IMR-90 (cell line): Measurements from ENCODE around the gene PDCD10. TPM values are rescaled to one million over a fixed set of nuclear protein-coding genes. Genes with fewer than 3 reads are reported as not detected.

Experiments
- ATAC-seq: fragments of 200-7000 bp; cut with Tn5 transposase; 2 replicates; pipeline ENCODE4 v1.9.1; 2020; ENCODE audit warnings: low read depth, mild to moderate bottlenecking, moderate library complexity
- BruUV-seq: library from RNA; stranded (reverse); fragments of 400-500 nt; replicated peaks from 2 replicates; lab custom pipeline; 2021; lab: Mats Ljungman, UMichigan
- CTCF ChIA-PET: fragments of 300-600 bp; formaldehyde crosslinking; extraction: SDS; loops from one replicate; lab custom pipeline; 2021; ENCODE audit warnings: antibody characterized with exemption; lab: Yijun Ruan, JAX
- POLR2A ChIA-PET: fragments of 300-600 bp; sonication (Branson Sonifier 250); formaldehyde crosslinking; loops from one replicate; lab custom pipeline; 2022; ENCODE audit warnings: antibody characterized with exemption; ENCODE audit not compliant: unreplicated experiment; lab: Charles Lee
- DNase-seq: peaks from one replicate; pipeline ENCODE4 v3.0.0; 2013
- H2AFZ ChIP-seq: replicated peaks from 2 replicates; pipeline ENCODE3; 2013; ENCODE audit warnings: low read length, mild to moderate bottlenecking; ENCODE audit not compliant: poor library complexity
- H2AK5ac ChIP-seq: 2 replicates; pipeline ENCODE4 v1.6.1; 2013; ENCODE audit warnings: low read depth, low read length, inconsistent platforms
- H2AK9ac ChIP-seq: replicated peaks from 2 replicates; pipeline ENCODE3; 2013; ENCODE audit warnings: mild to moderate bottlenecking, low read depth, low read length, moderate library complexity; ENCODE audit not compliant: poor library complexity
- H2BK120ac ChIP-seq: 2 replicates; pipeline ENCODE4 v1.6.1; 2013; ENCODE audit warnings: low read depth, low read length, inconsistent platforms
- H2BK15ac ChIP-seq: 3 replicates; pipeline ENCODE4 v1.6.1; 2013; ENCODE audit warnings: low read depth, low read length, inconsistent platforms
- H2BK20ac ChIP-seq: 2 replicates; pipeline ENCODE4 v1.6.1; 2013; ENCODE audit warnings: low read depth, mild to moderate bottlenecking, inconsistent platforms, low read length, moderate library complexity
- H2BK5ac ChIP-seq: 2 replicates; pipeline ENCODE4 v1.6.1; 2013; ENCODE audit warnings: mild to moderate bottlenecking, low read depth, low read length, inconsistent platforms; ENCODE audit not compliant: poor library complexity, severe bottlenecking
- H3K14ac ChIP-seq: replicated peaks from 2 replicates; pipeline ENCODE4 v1.6.1; 2013; ENCODE audit warnings: low read depth, low read length, inconsistent platforms
- H3K18ac ChIP-seq: 2 replicates; pipeline ENCODE4 v1.6.1; 2013; ENCODE audit warnings: low read depth, low read length, control low read depth
- H3K23ac ChIP-seq: 2 replicates; pipeline ENCODE4 v1.6.1; 2013; ENCODE audit warnings: low read depth, low read length, inconsistent platforms
- H3K27ac ChIP-seq: 2 replicates; pipeline ENCODE4 v1.5.1; 2013; ENCODE audit warnings: mild to moderate bottlenecking, control low read depth, low read length; ENCODE audit not compliant: insufficient read depth
- H3K27me3 ChIP-seq: 2 replicates; pipeline ENCODE4 v1.6.1; 2013; ENCODE audit warnings: low read length; ENCODE audit not compliant: control insufficient read depth, insufficient read depth
- H3K36me3 ChIP-seq: 2 replicates; pipeline ENCODE4 v1.6.1; 2013; ENCODE audit warnings: low read length, mixed read lengths; ENCODE audit not compliant: control insufficient read depth, insufficient read depth
- H3K4ac ChIP-seq: 2 replicates; pipeline ENCODE4 v1.6.1; 2013; ENCODE audit warnings: low read depth, low read length, inconsistent platforms
- H3K4me1 ChIP-seq: 2 replicates; pipeline ENCODE4 v1.6.1; 2013; ENCODE audit warnings: low read length, mixed read lengths; ENCODE audit not compliant: control insufficient read depth, insufficient read depth
- H3K4me2 ChIP-seq: 2 replicates; pipeline ENCODE4 v1.6.1; 2013; ENCODE audit warnings: low read depth, mild to moderate bottlenecking, control low read depth, low read length, moderate library complexity
- H3K4me3 ChIP-seq: 2 replicates; pipeline ENCODE4 v1.5.1; 2013; ENCODE audit warnings: low read depth, mild to moderate bottlenecking, control low read depth, low read length, moderate library complexity; ENCODE audit not compliant: insufficient read depth
- H3K56ac ChIP-seq: 2 replicates; pipeline ENCODE4 v1.6.1; 2013; ENCODE audit warnings: low read length, inconsistent platforms; ENCODE audit not compliant: insufficient read depth; ENCODE audit errors: extremely low read depth
- H3K79me1 ChIP-seq, 2 experiments: 2 replicates each; pipeline ENCODE4 v1.6.1; 2013; ENCODE audit warnings: low read length in 2 of 2, inconsistent platforms in 1 of 2, low read depth in 1 of 2
- H3K9ac ChIP-seq: 2 replicates; pipeline ENCODE4 v1.6.1; 2013; ENCODE audit warnings: low read depth, low read length, control low read depth
- H3K9me1 ChIP-seq: 2 replicates; pipeline ENCODE4 v1.6.1; 2013; ENCODE audit warnings: low read length, inconsistent platforms; ENCODE audit not compliant: insufficient read depth
- H3K9me3 ChIP-seq: 2 replicates; pipeline ENCODE4 v1.6.1; 2013; ENCODE audit warnings: low read length; ENCODE audit not compliant: control insufficient read depth, insufficient read depth
- H4K20me1 ChIP-seq: 2 replicates; pipeline ENCODE4 v1.6.1; 2013; ENCODE audit warnings: low read length, inconsistent platforms; ENCODE audit not compliant: insufficient read depth
- H4K5ac ChIP-seq: 2 replicates; pipeline ENCODE4 v1.6.1; 2013; ENCODE audit warnings: mild to moderate bottlenecking, low read depth, low read length, control low read depth
- H4K8ac ChIP-seq, 2 experiments: 2 replicates each; pipeline ENCODE4 v1.6.1; 2013; ENCODE audit warnings: low read depth in 2 of 2, low read length in 2 of 2, control low read depth in 1 of 2, inconsistent platforms in 1 of 2
- H4K91ac ChIP-seq: 2 replicates; pipeline ENCODE4 v1.6.1; 2013; ENCODE audit warnings: low read depth, low read length, inconsistent platforms; ENCODE audit not compliant: insufficient read depth
- BHLHE40 ChIP-seq: fragments of 150-350 bp; IDR thresholded peaks from 2 replicates; pipeline ENCODE4 v1.6.1; 2016; ENCODE audit warnings: mild to moderate bottlenecking, low read depth, low read length
- CEBPB ChIP-seq: IDR thresholded peaks from 2 replicates; pipeline ENCODE4 v1.6.1; 2012; ENCODE audit warnings: low read depth, low read length, improper control_type of control experiment
- MAFK ChIP-seq: IDR thresholded peaks from 2 replicates; pipeline ENCODE4 v1.6.1; 2012; ENCODE audit warnings: low read depth, low read length, improper control_type of control experiment
- MXI1 ChIP-seq: IDR thresholded peaks from 2 replicates; pipeline ENCODE4 v1.6.1; 2012; ENCODE audit warnings: low read depth, mild to moderate bottlenecking, low read length, moderate library complexity, borderline replicate concordance
- NFE2L2 ChIP-seq: fragments of 150-350 bp; IDR thresholded peaks from 2 replicates; pipeline ENCODE4 v1.6.1; 2016; ENCODE audit warnings: low read depth, mild to moderate bottlenecking, low read length
- POLR2A ChIP-seq: IDR thresholded peaks from 2 replicates; pipeline ENCODE4 v1.6.1; 2012; ENCODE audit warnings: mild to moderate bottlenecking, low read depth, low read length
- RCOR1 ChIP-seq: IDR thresholded peaks from 2 replicates; pipeline ENCODE4 v1.6.1; 2012; ENCODE audit warnings: mild to moderate bottlenecking, low read length, improper control_type of control experiment; ENCODE audit not compliant: insufficient replicate concordance
- SMC3 ChIP-seq: fragments of 150-350 bp; IDR thresholded peaks from 2 replicates; pipeline ENCODE4 v1.6.1; 2016; ENCODE audit warnings: low read depth, mild to moderate bottlenecking, antibody characterized with exemption, low read length, moderate library complexity
- WGBS, 2 experiments: methylation state at CpG; one replicate each; pipeline versions ENCODE4 v1.1.5 to v1.1.7; 2013; ENCODE audit warnings: missing lambda C conversion rate in 2 of 2; ENCODE audit not compliant: insufficient read length in 1 of 2; ENCODE audit errors: extremely low coverage in 2 of 2; 5-methylcytosine and 5-hydroxymethylcytosine counted together
- dilution Hi-C: fragments of 300-500 bp; cut with HindIII; formaldehyde crosslinking; loops from one replicate; pipeline ENCODE4 v1.14.3; 2018; ENCODE audit warnings: low sequenced_read_pairs; ENCODE audit not compliant: unreplicated experiment
- in situ Hi-C: fragments of 300-500 bp; cut with MboI; formaldehyde crosslinking; loops from 3 replicates; pipeline ENCODE4 v1.14.3; 2019; ENCODE audit warnings: low sequenced_read_pairs, inconsistent platforms, mixed read lengths
- intact Hi-C: fragments of 100-400 bp; cut with micrococcal nuclease; formaldehyde crosslinking; loops from 2 replicates; pipeline ENCODE4 v1.10.0; 2022
- polyA plus RNA-seq, 3 experiments: library from polyadenylated mRNA; depleted of rRNA; stranded (reverse); fragments of >200 nt; gene quantifications; 2 replicates each; pipeline ENCODE4 v1.2.3, GENCODE V29; 2012; ENCODE audit warnings: low replicate concordance in 1 of 3
- total RNA-seq: library from RNA; depleted of rRNA; stranded (reverse); fragments of >200 nt; gene quantifications from 2 replicates; pipeline ENCODE4 v1.2.3, GENCODE V29; 2012
- TF ChIP-seq, protein P1 (sequence below): conservative IDR thresholded peaks from 2 replicates; pipeline ENCODE4 v1.5.1; 2012; ENCODE audit warnings: mild to moderate bottlenecking, low read depth, low read length, improper control_type of control experiment
- TF ChIP-seq, protein P2 (sequence below): fragments of 150-350 bp; IDR thresholded peaks from 2 replicates; pipeline ENCODE4 v1.6.1; 2016; ENCODE audit warnings: low read depth, mild to moderate bottlenecking, low read length, moderate library complexity, borderline replicate concordance
- TF ChIP-seq, protein P3 (sequence below): fragments of 150-350 bp; IDR thresholded peaks from 2 replicates; pipeline ENCODE4 v1.6.1; 2017; ENCODE audit warnings: mild to moderate bottlenecking, antibody characterized with exemption, low read length, low read depth

PDCD10 gene
- total and polyA plus RNA-seq, 2 of the 4 experiments (the other 2 are of a cell fraction): 36.7 to 47.3 TPM

DNA sequence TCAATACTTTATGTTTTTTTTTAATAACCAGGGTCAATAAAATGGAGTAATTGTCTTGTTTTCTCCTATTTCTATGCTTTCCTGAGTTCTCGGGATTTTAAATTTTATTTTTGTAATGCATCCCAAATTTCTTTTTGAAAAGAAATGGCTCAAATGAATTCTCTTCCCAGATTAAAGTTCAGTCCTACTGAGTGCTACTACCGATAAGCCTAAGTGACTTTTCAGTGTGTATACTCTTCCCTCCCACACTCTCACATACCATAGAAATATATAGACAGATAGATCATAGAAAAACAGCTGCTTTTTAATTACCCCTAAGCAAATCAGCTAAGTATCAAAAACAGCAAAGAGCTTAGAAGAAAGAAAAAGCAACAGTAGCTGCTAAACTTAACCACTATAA is 2.3 kb upstream of the PDCD10 start:
- H3K4me2 ChIP-seq: no peak overlapping the region
- dilution Hi-C loops (no loop called here), in situ Hi-C loops (no loop called here), intact Hi-C loops (loop anchor here (5.0 to 10.0 kb wide), 2 partner anchors 308 to 1725 kb away; no protein-coding TSS in a partner anchor)
- H2BK120ac ChIP-seq: no peak overlapping the region
- H3K23ac ChIP-seq: no peak overlapping the region
- no peak overlapping the region for H3K9ac ChIP-seq
- ATAC-seq (no peak), DNase-seq (no peak)
- no peak overlapping the region for H3K4me3 ChIP-seq
- no peak overlapping the region for H2AK5ac ChIP-seq
- CTCF ChIA-PET: no interaction called here
- H4K91ac ChIP-seq: no peak overlapping the region
- no peak overlapping the region for H3K4ac ChIP-seq
- no peak overlapping the region for H4K5ac ChIP-seq
- H2AFZ ChIP-seq: no peak overlapping the region
- H2BK5ac ChIP-seq: no peak overlapping the region
- H3K4me1 ChIP-seq: no peaks in the 10 kb centered on the region
- no peak overlapping the region for H3K56ac ChIP-seq
- WGBS, 2 experiments: no CpG with 5 or more reads among the region's 2 CpGs
- H2BK20ac ChIP-seq: no peak overlapping the region
- POLR2A ChIA-PET: no interaction called here
- no peaks in the 10 kb centered on the region for H3K36me3 ChIP-seq
- peaks cover 4 to 5% of the 10 kb centered on the region in 2 experiments; a peak in 2 of 4 replicates for H3K79me1 ChIP-seq
- no peaks in the 10 kb centered on the region for H3K9me1 ChIP-seq
- BruUV-seq: no TSS peak
- no peak overlapping the region for H3K14ac ChIP-seq
- H2AK9ac ChIP-seq: no peak overlapping the region
- H3K27ac ChIP-seq: no peak overlapping the region
- H3K18ac ChIP-seq: no peak overlapping the region
- peaks cover 5% of the 10 kb centered on the region; the same call in 1 of the 2 replicates for H4K20me1 ChIP-seq
- no peak overlapping the region for H4K8ac ChIP-seq
- H3K9me3 ChIP-seq: no peaks in the 10 kb centered on the region
- H3K27me3 ChIP-seq: no peaks in the 10 kb centered on the region
- TF ChIP-seq MXI1: no peak
- TF ChIP-seq, protein P1, sequence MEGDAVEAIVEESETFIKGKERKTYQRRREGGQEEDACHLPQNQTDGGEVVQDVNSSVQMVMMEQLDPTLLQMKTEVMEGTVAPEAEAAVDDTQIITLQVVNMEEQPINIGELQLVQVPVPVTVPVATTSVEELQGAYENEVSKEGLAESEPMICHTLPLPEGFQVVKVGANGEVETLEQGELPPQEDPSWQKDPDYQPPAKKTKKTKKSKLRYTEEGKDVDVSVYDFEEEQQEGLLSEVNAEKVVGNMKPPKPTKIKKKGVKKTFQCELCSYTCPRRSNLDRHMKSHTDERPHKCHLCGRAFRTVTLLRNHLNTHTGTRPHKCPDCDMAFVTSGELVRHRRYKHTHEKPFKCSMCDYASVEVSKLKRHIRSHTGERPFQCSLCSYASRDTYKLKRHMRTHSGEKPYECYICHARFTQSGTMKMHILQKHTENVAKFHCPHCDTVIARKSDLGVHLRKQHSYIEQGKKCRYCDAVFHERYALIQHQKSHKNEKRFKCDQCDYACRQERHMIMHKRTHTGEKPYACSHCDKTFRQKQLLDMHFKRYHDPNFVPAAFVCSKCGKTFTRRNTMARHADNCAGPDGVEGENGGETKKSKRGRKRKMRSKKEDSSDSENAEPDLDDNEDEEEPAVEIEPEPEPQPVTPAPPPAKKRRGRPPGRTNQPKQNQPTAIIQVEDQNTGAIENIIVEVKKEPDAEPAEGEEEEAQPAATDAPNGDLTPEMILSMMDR: no peak
- TF ChIP-seq BHLHE40: no peak
- no peak for TF ChIP-seq SMC3
- TF ChIP-seq, protein P2, sequence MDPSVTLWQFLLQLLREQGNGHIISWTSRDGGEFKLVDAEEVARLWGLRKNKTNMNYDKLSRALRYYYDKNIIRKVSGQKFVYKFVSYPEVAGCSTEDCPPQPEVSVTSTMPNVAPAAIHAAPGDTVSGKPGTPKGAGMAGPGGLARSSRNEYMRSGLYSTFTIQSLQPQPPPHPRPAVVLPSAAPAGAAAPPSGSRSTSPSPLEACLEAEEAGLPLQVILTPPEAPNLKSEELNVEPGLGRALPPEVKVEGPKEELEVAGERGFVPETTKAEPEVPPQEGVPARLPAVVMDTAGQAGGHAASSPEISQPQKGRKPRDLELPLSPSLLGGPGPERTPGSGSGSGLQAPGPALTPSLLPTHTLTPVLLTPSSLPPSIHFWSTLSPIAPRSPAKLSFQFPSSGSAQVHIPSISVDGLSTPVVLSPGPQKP: no peak
- TF ChIP-seq POLR2A: no peak
- TF ChIP-seq NFE2L2: no peak
- no peak for TF ChIP-seq MAFK
- no peak for TF ChIP-seq RCOR1
- TF ChIP-seq, protein P3, sequence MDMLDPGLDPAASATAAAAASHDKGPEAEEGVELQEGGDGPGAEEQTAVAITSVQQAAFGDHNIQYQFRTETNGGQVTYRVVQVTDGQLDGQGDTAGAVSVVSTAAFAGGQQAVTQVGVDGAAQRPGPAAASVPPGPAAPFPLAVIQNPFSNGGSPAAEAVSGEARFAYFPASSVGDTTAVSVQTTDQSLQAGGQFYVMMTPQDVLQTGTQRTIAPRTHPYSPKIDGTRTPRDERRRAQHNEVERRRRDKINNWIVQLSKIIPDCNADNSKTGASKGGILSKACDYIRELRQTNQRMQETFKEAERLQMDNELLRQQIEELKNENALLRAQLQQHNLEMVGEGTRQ: no peak
- TF ChIP-seq CEBPB: no peak
- H2BK15ac ChIP-seq: no peak overlapping the region
